HG02610 (cell line): ENCODE measurements around the gene P2RY14.

Experiments used
- ATAC-seq: cut with Tn5 transposase; IDR thresholded peaks from one replicate; pipeline ENCODE4 v1.9.1; 2021; ENCODE audit warnings: mild to moderate bottlenecking, moderate library complexity; ENCODE audit not compliant: unreplicated experiment

P2RY14 gene

DNA sequence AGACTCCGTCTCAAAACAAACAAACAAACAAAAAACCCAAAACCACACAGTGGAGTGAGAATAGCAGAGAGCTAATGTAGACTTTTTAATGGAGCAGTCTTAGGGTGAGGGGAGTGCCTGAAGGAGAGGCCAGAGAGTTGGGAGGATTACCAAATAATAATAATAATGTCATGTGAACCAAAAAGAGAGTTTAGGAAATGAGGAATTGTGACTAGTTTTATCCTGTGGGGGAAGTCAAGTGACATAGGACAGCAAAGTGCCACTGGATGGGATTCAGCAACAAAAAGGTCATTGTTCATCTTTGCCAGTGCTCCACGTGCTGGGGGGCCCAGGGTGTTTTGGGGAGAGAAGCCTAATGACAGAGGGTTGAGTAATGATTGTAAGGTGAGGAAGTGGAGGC is 25.4 kb upstream of the P2RY14 start:
- ATAC-seq, result no peak

GRCh38 chr3:151301787-151302186 is 23.4 kb upstream of the P2RY14 start:
- no peak for ATAC-seq

GRCh38 chr3:151300539-151300938 is 22.2 kb upstream of the P2RY14 start:
- no peak for ATAC-seq

DNA sequence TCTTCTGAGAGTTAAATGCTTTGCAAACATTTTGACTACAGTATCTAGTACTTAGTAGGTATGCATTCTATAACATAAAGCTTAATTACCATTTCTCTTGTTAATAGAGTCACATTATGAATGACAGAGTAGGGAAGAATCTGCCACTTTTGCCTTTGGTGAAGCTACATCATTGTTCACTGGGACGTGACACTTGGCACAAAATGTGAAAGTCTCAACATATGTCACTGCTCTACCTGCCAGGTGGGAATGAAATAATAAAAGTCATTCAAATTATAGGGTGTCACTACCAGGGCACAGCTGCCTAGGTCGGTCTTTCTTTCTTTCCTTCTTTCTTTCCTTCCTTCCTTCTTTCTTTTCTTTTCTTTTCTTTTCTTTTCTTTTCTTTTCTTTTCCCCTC is 20.7 kb upstream of the P2RY14 start:
- no peak for ATAC-seq

- no peak for ATAC-seq
Measured at GRCh38 chr3:151297429-151297828, 19.1 kb upstream of the P2RY14 start.

DNA sequence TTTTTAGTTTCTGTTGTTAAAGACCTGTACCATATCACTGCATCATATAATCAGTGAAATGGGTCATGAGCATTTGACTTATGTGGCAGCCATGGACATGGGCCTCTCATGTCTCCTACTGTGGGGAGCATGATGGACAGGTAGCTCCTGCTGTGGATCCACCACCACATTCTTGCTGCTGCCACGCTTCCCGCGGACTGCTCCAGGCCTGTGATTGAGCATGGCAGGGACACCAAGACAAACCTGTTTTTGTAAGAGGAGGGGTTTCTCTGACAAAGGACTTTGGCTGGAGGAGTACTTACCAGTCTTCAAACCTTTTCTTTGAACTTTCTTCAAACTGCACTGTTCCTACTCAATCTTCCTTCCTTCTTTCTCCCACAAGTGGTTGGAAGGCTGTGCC is 17.9 kb upstream of the P2RY14 start:
- ATAC-seq, result no peak

DNA sequence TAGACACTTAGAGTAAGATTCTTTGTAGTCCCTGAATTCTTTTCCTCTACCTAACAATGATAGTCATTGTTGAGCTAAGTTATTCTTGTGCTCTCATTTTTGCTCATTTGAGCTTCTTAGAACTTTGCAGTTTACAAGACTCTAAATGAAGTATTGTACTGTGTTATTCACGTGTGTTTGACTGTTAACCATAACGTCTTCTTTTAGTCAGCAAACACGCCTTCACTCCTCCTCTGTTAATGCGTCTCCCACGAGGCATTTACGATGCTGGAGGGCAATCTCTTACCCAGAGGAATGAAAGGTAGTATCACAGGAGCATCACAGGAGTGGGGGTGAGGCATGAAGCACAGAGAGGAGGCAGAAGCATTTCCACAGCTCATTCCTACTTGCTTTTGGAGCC is 14.8 kb upstream of the P2RY14 start:
- no peak for ATAC-seq

DNA sequence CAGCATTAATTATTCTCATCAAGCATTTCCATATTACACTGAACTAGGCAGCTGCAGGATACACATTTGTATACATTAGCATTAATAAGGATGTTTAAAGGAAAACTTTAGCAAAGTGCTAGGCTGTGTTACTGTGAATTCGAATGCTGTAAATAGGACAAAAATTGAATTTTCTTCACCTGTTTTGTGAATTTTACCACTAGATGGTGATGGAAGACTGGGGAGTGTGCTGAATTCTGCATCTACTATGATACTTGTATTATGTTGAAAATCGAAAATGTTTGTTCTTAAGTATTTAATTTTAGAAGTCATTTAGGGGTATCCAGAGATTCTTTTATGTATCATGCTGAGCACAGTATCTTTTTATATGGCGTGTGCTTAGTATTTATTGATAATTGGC is 12.3 kb upstream of the P2RY14 start:
- ATAC-seq, result no peak

- no peak for ATAC-seq
Measured at GRCh38 chr3:151289445-151289844, 11.1 kb upstream of the P2RY14 start.

GRCh38 chr3:151285940-151286339 is 7.6 kb upstream of the P2RY14 start:
- ATAC-seq, result no peak

- ATAC-seq, result no peak
Measured at GRCh38 chr3:151283907-151284461, 5.6 kb upstream of the P2RY14 start.

DNA sequence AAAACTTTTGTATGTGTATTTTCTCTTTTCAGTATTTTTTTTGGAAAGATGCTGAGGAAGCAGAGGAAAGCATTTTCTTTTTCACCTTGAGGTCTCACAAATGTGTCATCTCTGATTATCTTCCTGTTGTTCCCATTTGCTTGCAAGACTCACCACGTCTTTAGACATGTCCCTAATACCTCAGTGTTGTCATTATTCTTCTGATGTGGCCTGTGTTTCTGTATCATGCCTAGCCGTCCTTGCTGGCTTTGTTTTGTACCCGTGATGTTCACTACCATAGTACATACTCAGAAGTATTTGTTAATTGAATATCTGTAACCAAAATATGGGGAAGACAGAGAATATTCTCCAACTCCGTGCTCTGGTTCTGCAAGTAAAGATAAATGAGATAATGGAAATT is 5.0 kb upstream of the P2RY14 start:
- ATAC-seq, result no peak

DNA sequence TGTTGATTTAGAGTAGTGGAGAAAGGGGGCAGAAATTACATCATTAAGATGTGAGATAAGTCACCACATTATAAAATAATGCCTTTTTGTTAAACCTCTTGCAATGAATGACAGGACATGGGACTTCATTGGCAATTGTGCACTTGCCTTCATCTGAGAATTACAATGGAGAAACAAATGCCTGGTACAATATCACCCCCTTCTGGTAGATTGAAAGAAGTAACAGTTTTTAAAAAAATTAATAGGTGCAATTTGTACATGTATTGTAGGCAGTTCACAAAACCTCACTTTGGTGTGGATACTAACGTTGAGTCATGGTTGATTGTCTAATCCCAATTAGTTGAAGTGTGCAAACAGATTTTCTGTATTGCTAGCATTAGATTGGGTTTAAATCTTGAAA is 4.6 kb upstream of the P2RY14 start:
- ATAC-seq, result no peak

DNA sequence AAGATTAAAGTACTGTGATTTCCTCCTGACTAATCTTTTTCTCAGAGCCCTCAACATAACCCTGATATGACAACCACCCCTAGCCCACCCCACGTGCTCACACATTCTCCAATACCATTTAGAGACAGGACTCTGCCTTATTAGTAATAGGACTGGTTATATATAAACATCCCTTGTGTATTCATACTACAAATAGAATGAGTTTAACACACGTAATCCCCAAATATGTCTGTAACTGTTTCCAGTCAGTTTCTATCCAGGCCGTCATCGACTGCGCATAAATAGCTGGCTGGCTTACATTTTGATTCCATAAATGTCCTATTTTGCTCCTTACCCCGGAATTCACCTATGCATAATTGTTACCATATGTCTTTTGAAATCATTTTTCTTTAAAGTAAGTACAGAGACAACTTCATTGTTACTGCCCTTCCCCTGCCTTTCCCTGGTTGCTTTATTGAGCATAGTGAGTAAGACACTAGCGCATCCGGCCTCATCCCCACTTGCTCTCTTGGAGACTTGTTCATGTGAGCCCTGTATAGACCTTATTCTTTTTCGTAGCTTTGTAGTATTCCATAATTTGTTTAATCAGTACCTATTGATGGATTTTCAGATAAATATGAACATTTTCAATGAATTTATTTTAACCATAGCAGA is 3.5 kb upstream of the P2RY14 start:
- no peak for ATAC-seq

GRCh38 chr3:151276687-151277042 is 1.7 kb downstream of the P2RY14 start:
- ATAC-seq, result peak; percentile 69

DNA sequence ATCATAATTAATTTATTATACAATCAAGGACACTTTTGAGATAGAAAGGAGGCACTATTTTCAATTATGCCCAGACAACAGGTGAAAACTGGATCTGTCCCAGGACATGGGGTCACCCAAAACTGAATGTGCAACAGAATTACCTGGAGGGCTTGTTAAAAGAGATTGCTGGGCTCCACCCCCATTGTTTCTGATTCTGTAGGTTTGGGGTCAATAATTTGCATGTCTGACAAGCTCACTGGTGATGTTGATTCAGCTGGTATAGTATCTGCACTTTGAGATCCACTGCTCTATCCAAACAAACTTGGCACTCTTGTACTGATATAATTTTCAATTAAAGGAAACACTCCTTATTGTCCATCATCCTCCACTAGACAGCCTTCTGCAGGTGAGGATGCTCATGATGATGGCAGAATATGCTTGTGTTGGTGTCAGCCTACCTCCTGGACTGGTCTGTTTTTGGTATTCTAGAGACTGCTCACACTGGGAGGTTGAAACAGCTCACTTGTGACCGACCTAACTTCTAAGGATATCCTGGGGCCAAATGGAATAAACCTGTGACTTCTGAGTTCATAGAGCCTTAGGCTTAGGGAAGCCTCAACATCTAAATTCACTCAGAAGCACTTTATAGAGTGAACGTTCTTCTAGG is 2.2 kb downstream of the P2RY14 start:
- peak; percentile 15 for ATAC-seq

- ATAC-seq, result no peak
Measured at GRCh38 chr3:151275091-151275490, 3.3 kb downstream of the P2RY14 start.

- no peak for ATAC-seq
Measured at GRCh38 chr3:151269631-151270030, 8.7 kb downstream of the P2RY14 start.

- peak; percentile 69 for ATAC-seq
Measured at GRCh38 chr3:151268267-151269235, 9.8 kb downstream of the P2RY14 start.

GRCh38 chr3:151267066-151267465 is 11.3 kb downstream of the P2RY14 start:
- ATAC-seq, result no peak

DNA sequence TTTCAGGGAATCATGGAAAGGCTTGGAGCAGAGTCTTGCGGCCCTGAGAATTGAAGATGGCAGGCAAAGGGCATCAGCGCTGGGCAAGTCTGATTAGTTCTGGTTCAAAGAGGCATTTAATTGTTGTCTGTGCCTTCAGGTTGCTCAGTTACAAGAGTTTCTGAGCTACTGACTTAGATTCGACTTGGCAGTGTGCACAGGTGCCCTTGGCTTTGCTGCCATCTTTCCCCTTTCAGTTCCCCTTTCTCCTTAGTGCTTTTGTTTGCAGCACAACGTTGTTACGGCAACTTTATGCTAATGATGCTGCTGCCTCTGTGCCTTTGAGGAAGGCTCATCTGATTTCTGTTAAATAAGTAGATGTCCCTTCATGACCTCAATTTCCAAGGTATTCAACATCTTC is 12.5 kb downstream of the P2RY14 start:
- ATAC-seq, result peak; percentile 93

- no peak for ATAC-seq
Measured at GRCh38 chr3:151265166-151265565, 13.2 kb downstream of the P2RY14 start.
